Activated effector memory CD4-positive, alpha-beta T cell treated with anti-CD3 and anti-CD28 coated beads, Interleukin-2, amount 50 U/mL, for 16 hours (primary cell): ENCODE measurements around the gene KRT4.
"Not testable (repeated sequence)": the region's sequence is repeated elsewhere in the genome, so short reads cannot be mapped to it uniquely, and the experiment has no call there.

Experiments used
- DNase-seq: peaks from one replicate; pipeline ENCODE4 v3.0.0-alpha.2; 2020

The KRT4 gene

GRCh38 chr12:52813885-52814709 is at the start of gene KRT4:
Gene KRT4, minus strand, starts transcription at chr12:52814116. Its CDS starts 58 bp downstream, at chr12:52814058.
- no peak for DNase-seq

GRCh38 chr12:52862023-52862422 is 48.1 kb upstream of the KRT4 start:
- DNase-seq, result no peak

GRCh38 chr12:52861511-52861910 is 47.6 kb upstream of the KRT4 start:
- DNase-seq, result no peak

DNA sequence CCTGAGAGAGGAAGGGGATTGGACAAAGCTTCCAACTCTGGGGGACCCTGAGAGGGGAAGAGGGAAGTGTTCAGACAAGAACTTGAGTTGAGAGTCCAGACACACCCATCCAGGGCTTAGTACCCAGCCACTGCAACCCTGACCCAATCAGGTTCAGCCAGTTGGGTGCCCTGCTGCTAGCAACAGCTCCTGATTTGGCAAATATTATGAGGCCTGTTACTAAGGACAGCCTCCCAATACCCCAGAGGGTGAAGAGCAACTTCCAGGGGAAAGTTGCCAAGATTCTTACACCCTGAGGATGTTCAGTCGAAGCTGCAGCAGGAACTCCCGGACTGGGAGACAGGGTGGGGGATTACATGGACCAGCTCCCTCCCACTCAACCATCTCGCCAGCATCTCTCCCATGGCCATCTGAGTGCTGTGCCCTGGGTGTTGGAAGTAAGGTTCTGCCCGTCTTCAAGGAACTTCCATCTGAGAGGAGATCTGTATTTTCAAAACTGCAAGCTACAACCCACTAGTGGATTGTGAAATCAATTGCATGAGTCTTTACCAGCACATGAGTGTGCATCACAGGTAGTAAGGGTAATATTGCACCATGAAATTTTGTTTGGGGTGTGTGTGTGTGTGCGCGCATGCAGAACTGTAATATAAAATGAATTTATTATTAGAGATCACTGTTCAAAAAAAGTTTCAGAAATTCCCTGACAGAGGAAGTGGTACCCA is 46.3 kb upstream of the KRT4 start:
- no peak for DNase-seq

- DNase-seq, result no peak
Observed at GRCh38 chr12:52857500-52857899, 43.6 kb upstream of the KRT4 start.

DNA sequence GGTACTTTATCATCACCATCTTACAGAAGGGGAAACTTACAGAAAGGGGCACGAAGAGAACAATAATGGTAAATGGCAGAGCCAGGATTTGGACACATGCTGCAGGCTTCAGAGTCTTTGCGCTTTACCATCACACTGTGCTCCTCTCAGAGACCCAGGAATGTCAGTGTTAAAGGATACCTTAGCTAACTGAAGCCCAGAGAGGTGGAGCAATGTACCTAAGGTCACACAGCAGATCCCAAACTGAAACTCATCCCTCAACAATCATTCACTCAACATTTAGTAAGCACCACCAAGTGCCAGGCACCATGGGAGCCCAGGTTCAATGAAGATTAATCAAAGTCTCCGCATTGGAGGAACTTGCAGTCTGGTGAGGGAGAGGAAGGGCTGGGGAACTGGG is 42.9 kb upstream of the KRT4 start:
- DNase-seq, result no peak

DNA sequence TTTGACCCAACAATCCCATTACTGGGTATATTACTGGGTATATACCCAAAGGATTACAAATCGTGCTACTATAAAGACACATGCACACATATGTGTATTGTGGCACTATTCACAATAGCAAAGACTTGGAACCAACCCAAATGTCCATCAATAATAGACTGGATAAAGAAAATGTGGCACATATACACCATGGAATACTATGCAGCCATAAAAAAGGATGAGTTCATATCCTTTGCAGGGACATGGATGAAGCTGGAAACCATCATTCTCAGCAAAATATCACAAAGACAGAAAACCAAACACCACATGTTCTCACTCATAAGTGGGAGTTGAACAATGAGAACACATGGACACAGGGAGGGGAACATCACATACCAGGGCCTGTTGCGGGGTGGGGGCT is 42.2 kb upstream of the KRT4 start:
- not testable (repeated sequence) for DNase-seq

DNA sequence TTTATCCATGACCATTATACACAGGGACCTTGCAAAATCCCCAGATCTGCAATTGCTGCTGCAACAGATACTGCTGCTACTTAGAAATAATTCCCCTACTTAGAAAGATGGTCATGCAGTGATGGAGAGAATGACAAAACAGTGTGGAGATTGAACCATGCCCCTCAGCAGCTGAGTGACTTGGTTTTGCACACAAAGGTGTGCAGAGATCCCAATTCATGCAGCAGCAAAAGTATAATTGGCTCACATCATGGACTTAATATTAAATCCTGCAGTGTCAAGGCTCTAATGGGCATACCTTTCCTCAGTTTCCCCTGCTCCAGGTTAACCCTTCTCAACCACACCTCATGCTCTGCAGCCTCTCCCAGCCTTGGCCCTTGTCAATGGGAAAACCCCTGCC is 37.9 kb upstream of the KRT4 start:
- DNase-seq, result no peak

DNA sequence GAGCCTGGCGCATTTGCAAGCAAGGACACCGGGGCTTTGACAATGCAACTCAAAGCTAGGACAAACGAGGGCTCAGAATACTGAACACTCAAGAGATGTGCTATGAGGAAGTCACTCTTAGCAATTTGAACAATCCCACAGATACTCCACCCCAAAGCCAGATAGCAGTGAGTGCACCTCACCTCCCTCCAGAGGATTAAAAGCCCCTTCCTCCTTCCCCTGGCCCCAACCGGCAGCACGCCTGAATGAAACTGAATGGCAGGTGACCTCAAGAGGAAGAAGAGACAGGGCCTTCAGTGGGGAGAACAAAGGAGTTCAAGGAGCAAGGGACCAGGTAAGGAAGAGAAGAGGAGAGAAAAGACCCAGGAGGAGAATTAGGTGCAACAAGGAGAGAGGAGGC is 36.8 kb upstream of the KRT4 start:
- no peak for DNase-seq

GRCh38 chr12:52849511-52849910 is 35.6 kb upstream of the KRT4 start:
- DNase-seq, result no peak

- DNase-seq, result no peak
Observed at GRCh38 chr12:52848661-52849255, 34.8 kb upstream of the KRT4 start, which contains the start of gene KRT78. Gene KRT78, minus strand, starts transcription at chr12:52848994. Its CDS starts 64 bp downstream, at chr12:52848930.

- DNase-seq, result no peak
Observed at GRCh38 chr12:52847335-52848102, 33.6 kb upstream of the KRT4 start.

GRCh38 chr12:52846356-52846970 is 32.5 kb upstream of the KRT4 start:
- DNase-seq, result no peak

GRCh38 chr12:52845946-52846345 is 32.0 kb upstream of the KRT4 start:
- DNase-seq, result no peak

- no peak for DNase-seq
Observed at GRCh38 chr12:52844386-52844785, 30.5 kb upstream of the KRT4 start.

- DNase-seq, result no peak
Observed at GRCh38 chr12:52839436-52840105, 25.7 kb upstream of the KRT4 start.

DNA sequence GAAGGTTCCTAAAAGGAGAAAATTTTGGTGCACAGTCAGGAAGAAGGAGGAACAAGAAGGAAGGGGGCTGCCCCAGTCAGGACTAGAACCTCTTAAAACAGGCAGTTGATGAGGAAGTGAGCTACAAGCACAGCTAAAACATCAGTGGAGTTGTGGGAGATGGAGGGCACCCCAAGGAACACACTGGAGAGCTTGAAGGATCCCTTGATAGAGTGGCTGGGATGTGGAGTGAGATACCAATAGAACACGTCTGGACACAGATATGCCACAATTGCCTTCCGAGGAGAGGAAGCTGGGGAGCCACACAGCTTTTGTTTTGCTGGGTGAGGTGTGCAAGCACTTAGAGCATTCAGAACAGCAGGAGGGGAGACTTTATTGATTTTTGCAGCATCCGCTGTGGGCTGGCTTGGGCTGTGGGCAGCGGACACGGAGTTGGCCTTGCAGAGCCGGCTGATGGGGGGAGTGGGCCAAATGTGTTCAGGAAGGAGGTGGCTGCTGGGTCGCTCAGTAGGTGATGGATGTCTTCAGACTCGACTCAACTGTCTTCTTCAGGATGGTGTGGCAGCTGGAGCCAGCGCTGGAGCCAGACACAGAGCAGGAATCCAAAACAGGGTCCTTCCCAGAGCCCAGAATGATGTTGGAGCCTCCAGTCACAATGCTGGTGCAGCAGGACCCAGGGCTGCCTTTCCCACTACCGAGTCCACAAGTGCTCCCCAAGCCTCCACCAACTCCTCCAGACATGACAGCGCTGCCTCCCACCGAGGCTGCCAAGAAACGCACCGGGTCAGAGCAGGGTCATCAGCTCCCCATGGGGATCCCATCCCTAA is 24.9 kb upstream of the KRT4 start:
- DNase-seq, result no peak

- no peak for DNase-seq
Observed at GRCh38 chr12:52837781-52838608, 24.1 kb upstream of the KRT4 start.

DNA sequence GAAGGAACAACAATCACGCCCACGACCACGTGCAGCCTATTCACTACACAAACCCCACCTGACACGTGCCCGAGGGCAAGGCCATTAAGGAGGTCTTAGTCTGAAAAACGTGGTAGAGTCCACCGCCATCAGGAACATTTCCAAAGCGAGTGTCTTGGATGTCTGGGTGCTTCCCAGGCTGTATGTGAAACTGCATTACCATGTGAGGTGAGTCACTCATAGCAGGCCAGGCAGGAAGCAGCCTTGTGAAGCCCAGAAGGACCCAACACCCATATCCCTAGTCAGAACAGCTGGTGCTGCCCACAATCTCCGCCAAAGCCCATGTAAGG is 23.5 kb upstream of the KRT4 start:
- no peak for DNase-seq
